ENCODE results near the gene KIAA0513.
A peak's percentile ranks its signal among the peaks of the same experiment; 100 is the strongest.

The KIAA0513 gene

DNA sequence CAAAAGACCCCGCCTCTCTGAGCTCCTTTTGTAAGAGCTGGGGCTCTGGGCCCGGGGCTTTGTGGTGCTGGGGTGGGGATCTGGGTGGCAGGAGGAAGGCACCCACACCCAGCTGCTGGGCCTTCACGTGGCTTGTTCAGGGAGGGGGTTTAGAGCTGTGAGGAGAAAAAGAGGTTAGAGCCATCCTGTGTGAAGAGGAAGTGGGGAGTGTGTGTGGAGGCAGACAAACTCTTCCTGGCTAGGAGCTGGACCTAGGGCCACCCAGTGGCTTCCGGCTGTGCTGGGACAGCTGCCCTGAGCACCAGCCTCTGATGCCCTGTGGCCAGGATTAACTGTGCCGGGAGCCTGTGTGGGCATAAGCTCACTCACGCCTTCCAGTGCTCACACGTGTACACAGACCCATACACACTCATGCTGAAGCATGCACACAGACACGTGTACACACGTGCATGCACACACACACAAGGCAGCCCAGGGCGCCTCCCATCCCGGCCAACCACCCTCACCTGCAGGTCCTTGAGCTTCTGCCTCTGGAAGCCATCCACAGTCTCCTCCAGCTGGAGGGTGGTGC is 77.3 kb downstream of the KIAA0513 start:
- Histone ChIP-seq H3K4me3 (replicated peaks; ENCODE audit: low read depth, low read length) (no peak overlapping the region), H3K27me3 (replicated peaks; ENCODE audit: control insufficient read depth, insufficient read depth, low read length) (no peaks in the 10 kb centered on the region), H3K36me3 (ENCODE audit: control insufficient read depth, insufficient read depth, low read length) (no peaks in the 10 kb centered on the region)
- TF ChIP-seq, protein P1, sequence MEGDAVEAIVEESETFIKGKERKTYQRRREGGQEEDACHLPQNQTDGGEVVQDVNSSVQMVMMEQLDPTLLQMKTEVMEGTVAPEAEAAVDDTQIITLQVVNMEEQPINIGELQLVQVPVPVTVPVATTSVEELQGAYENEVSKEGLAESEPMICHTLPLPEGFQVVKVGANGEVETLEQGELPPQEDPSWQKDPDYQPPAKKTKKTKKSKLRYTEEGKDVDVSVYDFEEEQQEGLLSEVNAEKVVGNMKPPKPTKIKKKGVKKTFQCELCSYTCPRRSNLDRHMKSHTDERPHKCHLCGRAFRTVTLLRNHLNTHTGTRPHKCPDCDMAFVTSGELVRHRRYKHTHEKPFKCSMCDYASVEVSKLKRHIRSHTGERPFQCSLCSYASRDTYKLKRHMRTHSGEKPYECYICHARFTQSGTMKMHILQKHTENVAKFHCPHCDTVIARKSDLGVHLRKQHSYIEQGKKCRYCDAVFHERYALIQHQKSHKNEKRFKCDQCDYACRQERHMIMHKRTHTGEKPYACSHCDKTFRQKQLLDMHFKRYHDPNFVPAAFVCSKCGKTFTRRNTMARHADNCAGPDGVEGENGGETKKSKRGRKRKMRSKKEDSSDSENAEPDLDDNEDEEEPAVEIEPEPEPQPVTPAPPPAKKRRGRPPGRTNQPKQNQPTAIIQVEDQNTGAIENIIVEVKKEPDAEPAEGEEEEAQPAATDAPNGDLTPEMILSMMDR (IDR thresholded peaks at IDR 0.05; ENCODE audit: insufficient read depth, low read length, poor library complexity, severe bottlenecking), result no peak
- peak; percentile 46 for DNase-seq (ENCODE audit: extremely low read depth, insufficient read length)

DNA sequence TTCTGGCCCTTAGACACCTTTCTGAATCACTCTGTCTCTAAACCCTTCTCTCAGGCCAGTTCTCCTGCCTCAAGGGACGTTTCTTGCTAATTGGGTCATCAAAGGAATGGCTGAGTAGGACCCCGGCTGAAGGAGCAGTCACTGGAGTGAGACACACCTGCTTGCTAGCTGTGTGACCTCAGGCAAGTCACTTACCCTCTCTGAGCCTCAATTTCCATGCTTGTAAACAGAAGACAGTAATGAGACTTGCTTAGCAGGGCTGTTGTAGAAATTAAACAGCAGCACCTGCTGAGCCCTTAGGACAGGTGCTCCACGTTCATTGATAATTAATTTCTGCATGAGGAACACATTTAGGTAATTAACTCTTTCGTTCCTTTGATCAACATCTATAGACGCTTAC is 77.9 kb downstream of the KIAA0513 start:
- DNase-seq (ENCODE audit: extremely low read depth, insufficient read length), result no peak

DNA sequence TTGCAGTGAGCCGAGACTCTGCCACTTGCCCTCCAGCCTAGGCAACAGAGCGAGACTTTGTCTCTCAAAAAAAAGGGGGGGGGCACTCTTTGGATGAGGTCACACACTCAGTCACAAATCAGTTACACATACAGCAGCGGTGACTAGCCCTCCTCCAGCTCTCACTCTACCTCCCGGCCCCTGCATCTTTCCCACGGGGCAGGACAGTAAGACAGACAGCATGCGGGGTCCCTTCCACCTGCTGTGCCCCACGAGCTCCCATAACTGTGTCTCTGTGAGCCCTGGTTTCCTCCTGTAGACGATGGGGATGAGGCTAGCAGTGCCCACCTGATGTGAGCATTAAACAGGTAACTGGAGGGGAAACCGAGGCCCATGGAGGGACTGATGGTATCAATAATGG is 79.5 kb downstream of the KIAA0513 start:
- no peaks in the 10 kb centered on the region for H3K36me3 ChIP-seq (ENCODE audit: control insufficient read depth, insufficient read depth, low read length)
- H3K27me3 ChIP-seq (replicated peaks; ENCODE audit: control insufficient read depth, insufficient read depth, low read length), result no peaks in the 10 kb centered on the region
- H3K4me3 ChIP-seq (replicated peaks; ENCODE audit: low read depth, low read length), result no peak overlapping the region
- DNase-seq (ENCODE audit: extremely low read depth, insufficient read length), result no peak
- TF ChIP-seq, protein P1 (IDR thresholded peaks at IDR 0.05; ENCODE audit: insufficient read depth, low read length, poor library complexity, severe bottlenecking), result no peak

More for the DNA sequence above, 77.9 kb downstream of the KIAA0513 start:
- Histone ChIP-seq H3K4me3 (replicated peaks; ENCODE audit: low read depth, low read length) (no peak overlapping the region), H3K27me3 (replicated peaks; ENCODE audit: control insufficient read depth, insufficient read depth, low read length) (no peaks in the 10 kb centered on the region), H3K36me3 (ENCODE audit: control insufficient read depth, insufficient read depth, low read length) (no peaks in the 10 kb centered on the region)
- TF ChIP-seq, protein P1 (IDR thresholded peaks at IDR 0.05; ENCODE audit: insufficient read depth, low read length, poor library complexity, severe bottlenecking), result no peak

DNA sequence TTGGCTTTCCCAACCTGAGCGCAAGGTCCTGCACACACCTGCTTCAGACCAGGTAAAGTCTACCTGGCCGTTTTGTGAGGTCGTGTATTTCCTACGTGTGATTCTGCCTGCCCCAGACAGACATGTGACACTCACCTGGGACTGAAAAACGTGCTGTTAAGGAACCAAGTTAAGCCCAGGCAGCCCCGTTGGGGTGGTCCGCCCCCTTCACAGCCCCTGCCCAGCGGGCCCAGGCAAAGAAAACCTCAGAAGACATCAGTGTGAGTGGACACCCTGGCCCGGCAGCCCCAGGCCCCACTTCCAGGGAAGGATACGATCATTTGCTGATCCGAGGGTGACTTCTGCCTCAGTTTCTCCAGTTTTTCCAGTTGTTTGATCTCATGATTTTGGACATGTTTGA is 79.9 kb downstream of the KIAA0513 start:
- TF ChIP-seq, protein P1 (IDR thresholded peaks at IDR 0.05; ENCODE audit: insufficient read depth, low read length, poor library complexity, severe bottlenecking), result no peak
- H3K27me3 ChIP-seq (replicated peaks; ENCODE audit: control insufficient read depth, insufficient read depth, low read length), result no peaks in the 10 kb centered on the region

DNA sequence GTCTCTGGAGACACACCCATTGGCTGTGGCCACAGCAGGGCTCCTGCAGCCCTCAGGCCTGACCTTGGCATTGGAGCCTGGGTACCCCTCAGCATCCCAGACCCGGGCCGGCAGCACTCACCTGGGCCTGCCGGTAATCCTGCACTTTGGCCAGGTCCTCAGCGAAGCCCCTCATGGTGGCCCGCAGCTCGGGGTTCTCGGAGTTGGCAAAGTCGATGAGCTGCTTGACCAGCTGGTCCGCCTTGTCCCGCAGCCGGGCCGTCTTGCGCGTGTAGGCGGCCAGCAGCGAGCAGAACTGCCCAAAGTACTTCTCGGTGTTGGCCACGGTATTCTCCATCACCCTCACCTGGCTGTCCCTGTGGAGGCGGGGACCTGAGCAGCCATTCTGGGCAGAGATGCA is 82.5 kb downstream of the KIAA0513 start:
- Histone ChIP-seq H3K27me3 (replicated peaks; ENCODE audit: control insufficient read depth, insufficient read depth, low read length) (no peaks in the 10 kb centered on the region), H3K36me3 (ENCODE audit: control insufficient read depth, insufficient read depth, low read length) (no peaks in the 10 kb centered on the region), H3K4me3 (replicated peaks; ENCODE audit: low read depth, low read length) (no peak overlapping the region)
- TF ChIP-seq, protein P1 (IDR thresholded peaks at IDR 0.05; ENCODE audit: insufficient read depth, low read length, poor library complexity, severe bottlenecking), result no peak
- DNase-seq (ENCODE audit: extremely low read depth, insufficient read length), result no peak

More for the DNA sequence above, 79.9 kb downstream of the KIAA0513 start:
- DNase-seq (ENCODE audit: extremely low read depth, insufficient read length), result no peak
- Histone ChIP-seq H3K36me3 (ENCODE audit: control insufficient read depth, insufficient read depth, low read length) (no peaks in the 10 kb centered on the region), H3K4me3 (replicated peaks; ENCODE audit: low read depth, low read length) (no peak overlapping the region)

DNA sequence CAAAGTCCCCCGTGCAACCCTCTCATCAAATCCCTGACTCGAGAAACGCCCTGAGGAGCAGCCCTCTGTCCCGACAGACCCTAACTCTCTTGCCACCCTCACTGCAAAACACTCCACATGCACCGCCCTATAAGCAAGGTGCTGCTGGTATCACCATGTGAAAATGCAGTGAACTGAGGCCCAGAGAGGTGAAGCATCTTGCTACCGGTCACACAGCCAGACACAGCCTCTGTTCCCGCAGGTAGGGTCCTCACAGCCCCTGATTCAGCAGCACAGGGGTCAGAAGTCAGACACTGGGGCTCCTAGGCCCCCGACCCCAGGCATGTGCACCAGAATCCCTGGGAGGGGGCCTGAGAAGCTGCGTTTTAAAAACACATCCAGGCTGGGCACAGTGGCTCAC is 83.6 kb downstream of the KIAA0513 start:
- Histone ChIP-seq H3K27me3 (replicated peaks; ENCODE audit: control insufficient read depth, insufficient read depth, low read length) (no peaks in the 10 kb centered on the region), H3K36me3 (ENCODE audit: control insufficient read depth, insufficient read depth, low read length) (no peaks in the 10 kb centered on the region), H3K4me3 (replicated peaks; ENCODE audit: low read depth, low read length) (no peak overlapping the region)
- DNase-seq (ENCODE audit: extremely low read depth, insufficient read length), result no peak
- TF ChIP-seq, protein P1 (IDR thresholded peaks at IDR 0.05; ENCODE audit: insufficient read depth, low read length, poor library complexity, severe bottlenecking), result no peak
